Neural crest cell (in vitro differentiated cells): Measurements from ENCODE around the gene HLF. TPM values are rescaled to one million over a fixed set of nuclear protein-coding genes. Genes with fewer than 3 reads are reported as not detected.

Experiments used
- DNase-seq: peaks from one replicate; pipeline ENCODE4 v3.0.0; 2021; ENCODE audit warnings: low read depth, mixed read lengths, low spot score
- H3K27ac Mint-ChIP-seq: one replicate; pipeline ENCODE4 v1.8.0; 2021; ENCODE audit warnings: mild to moderate bottlenecking, mixed read lengths; ENCODE audit not compliant: unreplicated experiment
- H3K27me3 Mint-ChIP-seq: 2 replicates; pipeline ENCODE4 v1.8.0; 2021; ENCODE audit warnings: low read depth, mild to moderate bottlenecking, mixed read lengths
- H3K36me3 Mint-ChIP-seq: 2 replicates; pipeline ENCODE4 v1.8.0; 2021; ENCODE audit warnings: low read depth, mild to moderate bottlenecking, mixed read lengths
- H3K4me1 Mint-ChIP-seq: 2 replicates; pipeline ENCODE4 v1.8.0; 2021; ENCODE audit warnings: mixed read lengths
- H3K4me3 Mint-ChIP-seq: one replicate; pipeline ENCODE4 v1.8.0; 2021; ENCODE audit warnings: mild to moderate bottlenecking, mixed read lengths
- H3K9me3 Mint-ChIP-seq: 2 replicates; pipeline ENCODE4 v1.8.0; 2021; ENCODE audit warnings: mixed read lengths
- CTCF ChIP-seq: fragments of 200-600 bp; sonication (generic); conservative IDR thresholded peaks from 2 replicates; pipeline ENCODE4 v1.5.0; 2021; ENCODE audit warnings: antibody characterized with exemption, mild to moderate bottlenecking
- total RNA-seq: library from RNA; stranded (reverse); gene quantifications from 2 replicates; pipeline ENCODE4 v1.2.1, GENCODE V29; 2021

HLF gene
- total RNA-seq, 1 donor from 2014 or later, result not detected

- no peak for DNase-seq
- Mint-ChIP-seq H3K4me1 (peaks cover 10% of the 10 kb centered on the region), H3K36me3 (no peaks in the 10 kb centered on the region), H3K27me3 (no peaks in the 10 kb centered on the region), H3K27ac (no peak overlapping the region), H3K9me3 (peaks cover 2% of the 10 kb centered on the region), H3K4me3 (no peak overlapping the region)
- TF ChIP-seq CTCF, result no peak
These were observed 81.9 kb downstream of the HLF start for GRCh38 chr17:55346658-55347057.

DNA sequence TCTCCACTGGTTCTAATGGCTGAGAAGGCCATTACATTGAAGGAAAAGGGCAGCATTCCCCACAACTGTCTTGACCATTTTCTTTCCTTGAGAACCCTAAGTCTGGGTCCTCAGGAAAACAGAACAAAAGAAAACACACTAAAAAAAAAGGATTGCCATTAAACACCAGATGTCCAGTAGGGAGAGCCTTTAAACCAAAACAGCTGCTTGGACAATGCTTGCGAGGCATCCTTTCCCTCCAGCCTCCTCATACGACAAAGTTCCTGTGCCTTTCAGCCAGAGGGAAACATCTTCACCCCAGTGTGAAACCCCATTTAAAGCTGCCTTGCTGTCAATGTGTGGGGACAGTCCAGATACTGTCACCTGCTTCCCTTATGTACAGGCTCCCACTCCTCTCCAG is 82.6 kb downstream of the HLF start:
- no peaks in the 10 kb centered on the region for H3K36me3 Mint-ChIP-seq
- peak overlapping the region; percentile 19 for H3K27ac Mint-ChIP-seq
- no peak overlapping the region for H3K4me3 Mint-ChIP-seq
- no peak for TF ChIP-seq CTCF
- DNase-seq, result no peak
- no peaks in the 10 kb centered on the region for H3K27me3 Mint-ChIP-seq
- H3K4me1 Mint-ChIP-seq, result peaks cover 10% of the 10 kb centered on the region
- H3K9me3 Mint-ChIP-seq, result peaks cover 2% of the 10 kb centered on the region

DNA sequence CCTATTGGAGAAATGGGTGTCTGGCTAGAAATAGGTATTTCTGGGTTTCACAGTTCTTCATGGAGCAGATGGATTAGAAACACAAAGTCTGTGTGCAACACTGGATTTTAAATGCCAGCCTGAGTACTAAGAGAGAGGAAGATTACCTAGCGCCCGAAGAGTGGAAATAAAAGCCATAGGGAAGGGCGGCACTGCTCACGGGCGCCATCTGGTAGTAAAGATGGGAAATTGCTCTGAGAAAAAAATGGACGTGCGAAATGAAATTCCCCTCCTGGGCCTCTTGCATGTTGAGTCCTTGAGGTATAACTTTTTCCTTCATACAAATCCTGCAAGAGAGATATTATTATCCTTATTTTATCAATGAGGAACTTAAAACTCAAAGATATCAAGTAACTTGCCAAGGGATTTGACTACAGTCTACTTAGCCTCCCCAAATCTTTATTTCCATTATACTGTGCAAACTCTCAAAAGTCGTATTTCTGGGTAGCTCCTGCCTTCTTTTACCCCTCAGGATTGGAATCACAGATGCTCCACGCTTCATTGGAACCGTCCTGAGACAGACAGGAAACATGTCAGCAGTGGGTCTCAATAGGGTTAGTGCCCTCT is 84.1 kb downstream of the HLF start:
- TF ChIP-seq CTCF, result peak; percentile 92
- Mint-ChIP-seq H3K27me3 (no peaks in the 10 kb centered on the region), H3K36me3 (no peaks in the 10 kb centered on the region), H3K4me3 (no peak overlapping the region), H3K4me1 (peaks cover 10% of the 10 kb centered on the region), H3K27ac (no peak overlapping the region), H3K9me3 (peaks cover 2% of the 10 kb centered on the region)
- DNase-seq, result peak; percentile 46

DNA sequence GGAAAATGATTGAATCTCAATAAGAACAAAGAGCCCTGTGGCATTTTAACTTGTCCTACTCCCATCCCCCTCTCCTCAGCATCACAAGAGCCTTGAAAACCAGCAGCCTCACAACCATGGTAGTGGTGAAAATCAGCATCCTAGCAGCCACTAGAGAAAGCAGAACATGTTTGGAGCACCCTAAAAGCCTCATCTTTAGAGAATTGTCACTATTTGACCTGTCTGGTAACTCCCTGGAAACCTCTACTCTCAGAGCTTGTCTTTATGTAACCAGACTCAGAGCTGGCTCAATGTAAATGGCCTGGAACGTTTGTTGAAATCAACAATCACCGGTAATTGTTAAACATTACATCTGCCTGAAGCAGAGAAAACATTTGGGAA is 86.1 kb downstream of the HLF start:
- no peaks in the 10 kb centered on the region for H3K36me3 Mint-ChIP-seq
- no peak for TF ChIP-seq CTCF
- H3K4me3 Mint-ChIP-seq, result no peak overlapping the region
- H3K9me3 Mint-ChIP-seq, result peaks cover 2% of the 10 kb centered on the region
- no peaks in the 10 kb centered on the region for H3K27me3 Mint-ChIP-seq
- no peak overlapping the region for H3K27ac Mint-ChIP-seq
- H3K4me1 Mint-ChIP-seq, result peaks cover 10% of the 10 kb centered on the region
- DNase-seq, result no peak

DNA sequence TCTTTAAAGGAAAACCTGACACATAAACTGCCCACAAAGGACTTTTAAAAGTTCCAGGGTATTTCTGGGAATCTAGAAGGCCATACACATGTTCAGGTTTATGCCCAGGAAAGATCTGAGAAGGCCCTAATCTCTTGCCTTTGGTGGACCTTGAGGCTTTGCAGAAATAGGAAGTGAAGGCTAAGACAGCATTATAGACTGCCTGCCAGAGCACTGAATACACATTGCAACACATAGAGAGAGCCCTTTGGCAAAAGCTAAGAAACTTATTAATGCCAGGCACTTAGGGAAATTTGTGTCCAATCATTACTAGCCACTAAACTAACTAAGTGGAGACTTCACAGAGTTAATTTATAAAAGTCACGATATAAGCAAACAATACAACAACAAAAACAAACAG is 86.5 kb downstream of the HLF start:
- H3K27me3 Mint-ChIP-seq, result no peaks in the 10 kb centered on the region
- H3K4me1 Mint-ChIP-seq, result peaks cover 10% of the 10 kb centered on the region
- H3K27ac Mint-ChIP-seq, result no peak overlapping the region
- no peaks in the 10 kb centered on the region for H3K36me3 Mint-ChIP-seq
- H3K4me3 Mint-ChIP-seq, result no peak overlapping the region
- no peak for DNase-seq
- peaks cover 2% of the 10 kb centered on the region for H3K9me3 Mint-ChIP-seq
- TF ChIP-seq CTCF, result no peak
